ENCODE results near the gene IFNL2. TPM values are rescaled to one million over a fixed set of nuclear protein-coding genes. Genes with fewer than 3 reads are reported as not detected.

IFNL2 gene
- total RNA-seq, 1 donor = not detected

DNA sequence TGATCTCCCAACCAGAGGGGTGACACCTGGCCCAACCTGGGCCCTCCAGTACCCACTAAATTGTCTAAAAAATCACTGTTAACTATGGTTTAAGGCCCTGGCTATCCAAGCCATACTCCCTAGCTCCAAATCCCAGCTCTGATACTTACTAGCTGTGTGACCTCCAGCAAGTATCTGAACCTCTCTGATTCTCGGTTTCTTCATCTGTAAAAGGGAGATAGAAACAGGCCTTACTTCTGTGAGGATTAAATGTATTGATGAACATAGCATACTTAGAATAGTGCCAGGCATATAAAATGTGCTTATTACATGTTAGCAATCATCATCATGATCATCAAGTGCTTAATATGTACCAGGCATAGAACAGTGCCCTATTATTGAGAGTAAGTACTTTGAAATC, 47.7 kb downstream of the IFNL2 start:
- DNase-seq (ENCODE audit: low read depth in 2 of 3, low spot score in 2 of 3) = no peak

DNA sequence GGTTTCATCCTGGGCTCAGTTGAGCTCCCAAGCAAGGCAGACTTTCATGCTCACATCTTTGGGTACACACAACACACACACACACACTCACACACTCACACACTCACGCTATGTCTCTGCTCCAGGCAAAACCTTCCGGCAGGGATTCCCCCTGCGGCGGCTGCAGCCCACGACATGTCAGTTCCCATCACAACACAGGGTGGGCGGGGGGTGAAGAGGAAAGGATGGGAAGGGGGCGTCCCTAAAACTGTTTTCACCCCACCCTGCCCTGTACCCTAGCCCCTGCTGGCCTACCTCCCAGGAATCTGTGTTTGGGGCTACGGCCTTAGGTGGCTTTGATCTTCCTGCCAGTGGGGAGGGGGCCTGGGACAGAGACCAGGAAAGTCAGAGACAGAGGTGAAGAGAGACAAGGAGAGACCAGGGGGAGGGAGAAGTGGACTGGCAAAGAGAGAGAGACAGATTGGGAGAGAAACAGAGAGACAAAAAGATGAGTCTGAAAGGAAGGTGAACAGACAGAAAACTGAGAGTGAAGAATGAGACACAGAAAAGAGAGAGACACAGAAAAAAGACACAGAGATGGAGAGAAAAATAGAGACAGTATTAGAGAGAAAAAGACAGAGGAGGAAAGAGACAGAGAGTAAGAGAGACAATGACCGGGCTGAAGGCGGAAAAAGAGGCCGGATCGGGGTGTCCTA, 48.6 kb downstream of the IFNL2 start:
- no peak for DNase-seq (ENCODE audit: low read depth in 2 of 3, low spot score in 2 of 3)

DNA sequence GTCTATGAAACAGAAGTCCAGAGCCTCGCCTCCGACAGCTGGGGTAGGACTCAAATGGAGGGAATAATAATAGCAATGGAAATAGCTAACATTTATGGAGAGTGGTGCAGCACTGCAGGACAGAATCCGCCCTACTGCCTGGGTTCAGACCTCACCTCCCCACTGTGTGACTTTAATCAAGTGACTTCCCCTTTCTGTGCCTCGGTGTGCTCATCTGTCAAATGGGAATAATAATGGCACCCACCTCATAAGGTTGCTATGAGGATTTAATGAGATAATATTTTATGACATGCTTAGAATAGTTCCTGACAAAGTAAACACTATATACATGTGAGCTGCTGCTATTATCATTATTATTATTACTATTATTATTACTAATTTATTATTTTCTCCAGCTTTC, 49.3 kb downstream of the IFNL2 start:
- no peak for DNase-seq (ENCODE audit: low read depth in 2 of 3, low spot score in 2 of 3)

DNA sequence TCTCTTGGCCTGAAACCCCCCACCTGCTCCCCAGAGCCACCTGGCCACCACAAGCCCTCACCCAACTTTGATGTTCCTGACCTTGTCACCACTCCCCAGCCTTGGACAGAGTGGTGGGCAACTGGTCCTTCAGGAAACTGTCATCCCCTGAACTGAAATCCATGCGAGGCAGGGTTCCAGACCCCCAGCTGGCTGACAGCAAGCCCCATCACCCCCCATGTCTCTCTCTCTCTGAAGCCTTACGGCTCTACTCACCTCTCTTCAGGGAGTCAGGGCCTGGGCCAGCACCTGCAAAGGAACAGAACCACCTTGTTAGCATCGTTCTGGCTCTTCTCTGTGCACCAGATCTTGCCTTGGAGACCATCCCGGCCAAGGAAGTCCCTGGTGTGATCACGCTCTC, 49.9 kb downstream of the IFNL2 start:
- no peak for DNase-seq (ENCODE audit: low read depth in 2 of 3, low spot score in 2 of 3)

DNA sequence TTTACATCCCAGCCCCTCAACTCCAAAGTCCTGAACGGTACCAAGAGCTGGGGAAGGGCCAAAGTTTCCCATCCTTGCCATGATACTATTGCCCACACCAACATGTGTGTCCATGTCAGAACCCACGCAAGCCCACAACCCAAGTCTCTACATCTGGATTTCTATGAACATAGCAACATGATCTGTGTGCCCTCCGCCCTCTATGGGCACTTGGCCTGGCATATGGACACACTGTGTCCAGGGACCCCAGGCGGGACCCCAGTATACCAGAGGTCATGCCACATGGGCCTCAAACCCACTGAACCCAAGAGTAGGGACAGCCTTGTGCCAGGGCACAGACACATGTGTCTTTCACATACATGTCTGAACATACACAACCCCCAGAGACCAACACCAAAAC, 50.5 kb downstream of the IFNL2 start:
- DNase-seq (ENCODE audit: low read depth in 2 of 3, low spot score in 2 of 3) = no peak

DNA sequence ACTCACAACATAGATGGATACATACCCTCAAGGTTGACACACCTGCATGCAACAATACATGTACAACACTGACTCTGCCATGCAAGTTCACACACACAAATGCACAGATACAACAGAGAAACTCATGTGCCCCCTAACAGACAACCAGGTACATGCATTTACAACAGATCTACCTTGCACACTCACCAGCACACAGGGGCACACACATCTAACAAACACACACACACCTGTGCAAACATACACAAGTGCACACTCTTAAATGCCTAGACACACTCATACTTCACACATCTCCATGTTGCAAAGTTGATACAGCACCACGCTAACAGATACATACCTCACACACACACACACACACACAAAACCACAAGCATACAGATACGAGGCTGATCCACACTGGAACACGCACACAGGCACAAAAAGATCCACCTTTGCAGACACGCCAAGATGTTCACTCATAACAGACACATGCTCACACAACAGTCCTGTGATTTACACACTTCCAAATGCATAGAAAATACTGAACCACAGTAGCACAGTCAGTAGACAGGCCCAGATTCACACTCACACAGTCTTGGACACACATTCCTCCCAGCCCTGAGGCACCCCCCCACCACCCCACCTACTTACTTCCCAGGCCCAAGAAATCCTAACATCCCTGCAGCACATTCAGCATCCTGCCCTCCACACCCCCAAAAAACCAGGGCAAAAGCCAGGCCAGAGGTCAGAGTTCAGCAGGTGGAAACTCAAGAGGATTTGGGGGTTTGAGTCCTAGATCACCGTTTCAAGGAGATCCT, 51.1 kb downstream of the IFNL2 start:
- DNase-seq (ENCODE audit: low read depth in 2 of 3, low spot score in 2 of 3) = no peak

Other genes starting within 250 kb of the IFNL2 start
- gene FBXO27, start 235.8 kb upstream of the IFNL2 start, total RNA-seq = 0.27 TPM
- gene ACP7, start 184.0 kb upstream of the IFNL2 start, total RNA-seq = not detected
- gene PAK4, start 142.6 kb upstream of the IFNL2 start, total RNA-seq = 7.0 TPM
- gene NCCRP1, start 71.4 kb upstream of the IFNL2 start, total RNA-seq = under 0.01 TPM
- not detected for gene SYCN, start 64.1 kb upstream of the IFNL2 start, total RNA-seq
- gene IFNL3, start 23.4 kb upstream of the IFNL2 start, total RNA-seq = 0.27 TPM
- 0.81 TPM for gene IFNL4, start 19.5 kb upstream of the IFNL2 start, total RNA-seq
- not detected for gene IFNL1, start 28.0 kb downstream of the IFNL2 start, total RNA-seq
- gene LRFN1, start 52.5 kb downstream of the IFNL2 start, total RNA-seq = 8.1 TPM
- 123 TPM for gene GMFG, start 67.6 kb downstream of the IFNL2 start, total RNA-seq
- 84.8 TPM for gene SAMD4B, start 74.0 kb downstream of the IFNL2 start, total RNA-seq
- gene PAF1, start 122.7 kb downstream of the IFNL2 start, total RNA-seq = 68.4 TPM
- gene MED29, start 123.0 kb downstream of the IFNL2 start, total RNA-seq = 35.5 TPM
- gene ZFP36, start 138.5 kb downstream of the IFNL2 start, total RNA-seq = 98.3 TPM
- gene PLEKHG2, start 144.3 kb downstream of the IFNL2 start, total RNA-seq = 20.7 TPM
- 641 TPM for gene RPS16, start 167.6 kb downstream of the IFNL2 start, total RNA-seq
- gene SUPT5H, start 177.2 kb downstream of the IFNL2 start, total RNA-seq = 75.9 TPM
- 42.3 TPM for gene TIMM50, start 212.4 kb downstream of the IFNL2 start, total RNA-seq
- gene DLL3, start 230.6 kb downstream of the IFNL2 start, total RNA-seq = 0.27 TPM
- gene SELENOV, start 246.7 kb downstream of the IFNL2 start, total RNA-seq = not detected

All from hematopoietic multipotent progenitor cell (in vitro differentiated cells).